IPS DF 6.9 (cell line): ENCODE data around the gene LMF1.
"Not testable (repeated sequence)": the region's sequence is repeated elsewhere in the genome, so short reads cannot be mapped to it uniquely, and the experiment has no call there.

Source experiments
- DNase-seq: peaks from one replicate; pipeline ENCODE4 v3.0.0-alpha.2; 2013; ENCODE audit warnings: low read depth, low spot score
- H3K27ac ChIP-seq: one replicate; pipeline ENCODE4 v1.5.1; 2013; ENCODE audit warnings: low read length, control low read depth
- H3K27me3 ChIP-seq: 2 replicates; pipeline ENCODE4 v1.6.1; 2013; ENCODE audit warnings: mild to moderate bottlenecking, low read length; ENCODE audit not compliant: control insufficient read depth, insufficient read depth
- H3K36me3 ChIP-seq: 2 replicates; pipeline ENCODE4 v1.6.1; 2013; ENCODE audit warnings: low read length; ENCODE audit not compliant: control insufficient read depth, insufficient read depth
- H3K4me1 ChIP-seq: 2 replicates; pipeline ENCODE4 v1.6.1; 2013; ENCODE audit warnings: low read length; ENCODE audit not compliant: control insufficient read depth, insufficient read depth
- H3K4me3 ChIP-seq: 2 replicates; pipeline ENCODE4 v1.5.1; 2013; ENCODE audit warnings: mild to moderate bottlenecking, low read length
- H3K9me3 ChIP-seq: 2 replicates; pipeline ENCODE4 v1.6.1; 2013; ENCODE audit warnings: low read length, inconsistent platforms; ENCODE audit not compliant: control insufficient read depth, insufficient read depth
- WGBS: extraction: QIAGEN DNeasy Blood & Tissue Kit; methylation state at CpG from one replicate; pipeline ENCODE4 v1.1.7; 2013; ENCODE audit warnings: mixed read lengths, missing lambda C conversion rate; ENCODE audit not compliant: insufficient read length, insufficient coverage; 5-methylcytosine and 5-hydroxymethylcytosine counted together

LMF1 gene

DNA sequence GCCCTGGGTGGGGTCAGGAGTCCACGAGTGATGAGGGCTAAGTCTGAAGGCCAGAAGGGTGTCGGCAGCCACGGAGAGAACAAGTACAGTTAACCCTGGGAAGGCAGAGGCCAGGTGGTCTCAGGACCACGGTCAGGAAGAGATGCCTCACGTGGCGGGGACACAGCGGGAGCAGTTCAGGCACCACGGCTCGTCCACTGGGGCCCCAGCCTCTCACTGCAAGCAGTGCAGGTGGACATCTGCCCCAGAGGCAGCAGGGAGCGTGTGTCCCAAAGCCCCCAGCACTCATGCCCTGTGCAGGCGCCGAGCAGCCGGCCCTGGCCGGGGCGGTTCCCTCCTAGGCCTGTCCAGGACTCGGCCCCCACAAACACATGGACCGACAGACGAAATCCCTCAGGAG is 4.7 kb downstream of the LMF1 start:
- Histone ChIP-seq H3K9me3 (no peaks in the 10 kb centered on the region), H3K4me1 (no peaks in the 10 kb centered on the region), H3K27me3 (no peaks in the 10 kb centered on the region), H3K27ac (no peak overlapping the region), H3K36me3 (no peaks in the 10 kb centered on the region; the same call in 1 of the 2 replicates), H3K4me3 (no peak overlapping the region)
- no CpG with 5 or more reads among the region's 18 CpGs for WGBS
- DNase-seq, result no peak

DNA sequence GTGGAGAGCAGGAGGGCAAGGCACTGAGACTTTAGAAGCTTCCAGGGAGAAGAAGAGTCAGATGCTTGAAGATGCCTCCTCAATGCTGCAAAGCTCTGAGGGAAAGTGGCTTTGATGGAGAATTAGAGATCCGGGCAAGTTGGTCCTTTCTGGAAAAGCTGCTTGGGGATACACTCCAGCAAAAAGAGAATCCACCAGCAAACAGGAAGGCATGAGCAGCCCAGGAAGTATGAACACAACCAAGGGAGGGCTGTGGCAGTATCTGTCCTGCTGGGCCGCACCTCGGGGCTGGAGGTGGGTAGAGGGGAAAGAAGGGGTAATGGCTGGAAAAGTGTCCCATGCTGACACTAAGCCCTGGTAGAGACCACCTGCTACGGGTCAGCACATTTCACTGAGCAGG is 5.3 kb downstream of the LMF1 start:
- Histone ChIP-seq H3K27ac (no peak overlapping the region), H3K4me3 (no peak overlapping the region), H3K9me3 (no peaks in the 10 kb centered on the region), H3K27me3 (no peaks in the 10 kb centered on the region), H3K36me3 (no peaks in the 10 kb centered on the region; the same call in 1 of the 2 replicates), H3K4me1 (no peaks in the 10 kb centered on the region)
- no peak for DNase-seq
- WGBS, result no CpG with 5 or more reads among the region's 4 CpGs

DNA sequence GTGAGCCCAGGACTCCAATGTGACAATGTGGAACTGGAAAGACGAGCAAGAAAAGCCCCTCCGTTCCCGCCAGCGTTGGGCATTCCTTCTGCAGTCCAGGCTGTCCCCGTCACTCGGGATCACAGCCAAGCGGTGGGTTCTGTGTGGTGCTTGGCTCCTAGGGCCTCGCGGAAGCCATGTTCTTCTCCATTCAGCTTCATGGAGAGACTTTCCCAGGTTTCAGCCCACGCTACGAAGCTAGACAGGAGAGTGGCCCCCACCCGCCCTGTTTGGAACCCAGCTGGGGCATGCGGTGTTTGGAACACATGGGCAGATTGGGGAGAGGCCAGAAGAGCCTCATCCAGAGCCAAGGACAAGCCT is 5.8 kb downstream of the LMF1 start:
- H3K27ac ChIP-seq, result no peak overlapping the region
- no peaks in the 10 kb centered on the region; the same call in 1 of the 2 replicates for H3K36me3 ChIP-seq
- no peaks in the 10 kb centered on the region for H3K27me3 ChIP-seq
- no peaks in the 10 kb centered on the region for H3K9me3 ChIP-seq
- no CpG with 5 or more reads among the region's 13 CpGs for WGBS
- no peak for DNase-seq
- H3K4me1 ChIP-seq, result no peaks in the 10 kb centered on the region
- H3K4me3 ChIP-seq, result no peak overlapping the region

DNA sequence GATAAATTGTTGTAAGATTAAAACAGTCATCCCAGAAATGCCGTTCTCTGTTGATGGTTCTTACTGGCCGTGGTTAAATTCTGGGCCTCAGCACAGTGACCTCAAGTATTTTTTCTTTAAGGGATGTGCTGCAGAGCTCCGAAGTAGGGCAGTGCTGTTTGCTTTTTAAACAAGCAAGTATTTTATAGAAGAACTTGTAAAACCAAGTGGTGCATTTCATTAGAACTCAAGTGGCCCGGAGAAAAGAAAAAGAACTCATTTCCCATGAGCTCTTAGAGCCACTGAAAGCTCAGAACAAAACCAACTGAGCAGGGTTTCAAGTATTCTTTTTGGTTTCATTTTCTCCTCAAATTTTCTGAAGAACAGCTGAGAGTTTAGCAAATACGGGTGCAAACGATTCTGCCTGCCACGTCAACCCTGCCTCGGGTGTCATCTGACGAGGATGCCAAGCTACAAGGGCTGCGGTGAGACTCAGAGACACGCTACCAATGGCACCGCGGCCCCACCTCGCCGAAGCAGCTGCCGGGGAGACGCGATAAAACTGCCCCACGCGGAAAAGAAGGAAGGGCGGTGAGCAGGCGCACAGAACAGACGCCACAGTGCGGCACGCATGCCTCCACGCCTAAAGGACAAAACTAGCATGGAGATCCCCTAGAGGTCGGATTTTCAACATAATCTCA is 6.3 kb downstream of the LMF1 start:
- no CpG with 5 or more reads among the region's 27 CpGs for WGBS
- no peak overlapping the region for H3K27ac ChIP-seq
- no peaks in the 10 kb centered on the region; the same call in 1 of the 2 replicates for H3K36me3 ChIP-seq
- H3K4me3 ChIP-seq, result no peak overlapping the region
- no peak for DNase-seq
- H3K4me1 ChIP-seq, result no peaks in the 10 kb centered on the region
- H3K27me3 ChIP-seq, result no peaks in the 10 kb centered on the region
- no peaks in the 10 kb centered on the region for H3K9me3 ChIP-seq

DNA sequence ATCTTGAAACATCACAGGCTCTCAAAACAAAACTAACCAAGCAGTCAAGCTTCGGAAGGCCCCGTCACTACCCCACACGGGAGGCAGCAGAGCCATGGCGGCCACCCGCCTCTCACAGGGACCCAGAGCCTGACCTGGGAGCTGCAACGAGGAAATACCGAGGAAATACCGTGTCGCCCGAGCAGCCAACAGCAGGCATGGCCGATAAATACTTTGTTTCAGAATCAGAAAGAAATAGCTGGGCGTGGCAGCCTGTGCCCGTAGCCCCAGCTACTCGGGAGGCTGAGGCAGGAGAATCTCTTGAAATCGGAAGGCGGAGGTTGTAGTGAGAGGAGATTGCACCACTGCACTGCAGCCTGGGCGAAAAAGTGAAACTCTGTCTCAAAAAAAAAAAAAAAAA is 6.9 kb downstream of the LMF1 start:
- WGBS, result no CpG with 5 or more reads among the region's 17 CpGs
- Histone ChIP-seq H3K4me1 (no peaks in the 10 kb centered on the region), H3K27ac (no peak overlapping the region), H3K9me3 (no peaks in the 10 kb centered on the region), H3K27me3 (no peaks in the 10 kb centered on the region), H3K4me3 (no peak overlapping the region), H3K36me3 (no peaks in the 10 kb centered on the region; the same call in 1 of the 2 replicates)
- no peak for DNase-seq

DNA sequence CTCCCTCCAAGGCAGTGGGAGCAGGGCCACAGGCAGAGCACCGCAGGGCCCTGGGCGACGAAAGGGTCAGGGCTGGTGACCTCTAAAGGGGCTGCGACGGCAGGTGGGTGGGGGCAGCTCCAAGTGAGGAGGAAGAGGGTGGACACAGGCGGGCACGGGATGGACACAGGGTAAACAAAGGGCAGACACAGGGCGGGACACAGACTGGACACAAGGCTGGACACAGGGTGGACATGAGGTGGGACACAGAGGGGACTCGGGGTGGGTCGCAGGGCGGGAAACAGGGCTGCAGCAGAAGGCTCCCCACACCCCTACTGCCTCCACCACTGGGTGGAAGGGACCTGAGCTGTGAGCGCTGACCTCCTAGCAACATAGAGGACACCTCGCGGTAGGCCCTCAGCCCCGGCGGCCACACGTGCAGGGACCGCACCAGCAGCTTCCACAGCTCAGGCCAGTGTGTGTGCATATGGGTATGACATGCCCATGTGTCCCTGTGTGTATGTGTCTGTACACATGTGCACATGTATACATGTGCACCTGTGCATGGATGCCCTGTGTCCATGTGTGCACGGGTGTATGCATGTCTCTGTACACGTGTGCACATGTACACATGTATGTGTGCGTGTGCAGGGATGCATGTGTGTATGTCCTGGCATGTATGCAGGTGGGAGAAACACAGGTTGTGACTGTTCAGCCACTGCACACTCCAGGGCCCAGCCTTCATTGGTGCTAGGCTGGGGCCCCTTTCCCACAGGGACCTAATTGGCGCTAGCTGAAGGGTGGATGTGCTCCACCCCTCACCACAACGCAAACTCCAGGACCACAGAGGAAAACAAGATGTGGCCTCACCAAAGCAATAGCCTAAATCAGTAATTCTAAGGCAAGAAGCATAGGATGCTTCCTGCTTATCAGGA is 7.6 kb downstream of the LMF1 start:
- no peak for DNase-seq
- no peaks in the 10 kb centered on the region; the same call in 1 of the 2 replicates for H3K36me3 ChIP-seq
- no peaks in the 10 kb centered on the region for H3K4me1 ChIP-seq
- no peaks in the 10 kb centered on the region for H3K27me3 ChIP-seq
- no peak overlapping the region for H3K4me3 ChIP-seq
- no peak overlapping the region for H3K27ac ChIP-seq
- no CpG with 5 or more reads among the region's 23 CpGs for WGBS
- no peaks in the 10 kb centered on the region for H3K9me3 ChIP-seq

DNA sequence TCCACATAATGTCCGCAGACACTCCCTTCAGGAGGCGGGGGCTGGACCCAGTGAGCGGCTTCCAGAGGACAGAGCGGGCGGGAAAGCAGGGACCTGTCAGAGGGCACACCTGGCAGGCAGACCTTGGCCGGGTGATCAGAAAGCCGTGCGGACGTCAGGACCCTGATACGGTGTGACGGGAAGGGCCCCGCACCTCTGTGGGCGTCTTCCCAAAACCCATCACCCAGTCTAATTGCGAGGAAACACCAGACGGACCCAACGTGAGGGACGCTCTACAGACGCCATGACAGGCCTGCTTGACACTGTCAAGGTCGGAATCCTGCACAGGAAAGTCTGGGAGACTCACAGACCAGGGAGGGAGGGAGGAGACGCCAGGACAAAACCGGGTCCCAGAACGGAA is 8.4 kb downstream of the LMF1 start:
- no CpG with 5 or more reads among the region's 22 CpGs for WGBS

DNA sequence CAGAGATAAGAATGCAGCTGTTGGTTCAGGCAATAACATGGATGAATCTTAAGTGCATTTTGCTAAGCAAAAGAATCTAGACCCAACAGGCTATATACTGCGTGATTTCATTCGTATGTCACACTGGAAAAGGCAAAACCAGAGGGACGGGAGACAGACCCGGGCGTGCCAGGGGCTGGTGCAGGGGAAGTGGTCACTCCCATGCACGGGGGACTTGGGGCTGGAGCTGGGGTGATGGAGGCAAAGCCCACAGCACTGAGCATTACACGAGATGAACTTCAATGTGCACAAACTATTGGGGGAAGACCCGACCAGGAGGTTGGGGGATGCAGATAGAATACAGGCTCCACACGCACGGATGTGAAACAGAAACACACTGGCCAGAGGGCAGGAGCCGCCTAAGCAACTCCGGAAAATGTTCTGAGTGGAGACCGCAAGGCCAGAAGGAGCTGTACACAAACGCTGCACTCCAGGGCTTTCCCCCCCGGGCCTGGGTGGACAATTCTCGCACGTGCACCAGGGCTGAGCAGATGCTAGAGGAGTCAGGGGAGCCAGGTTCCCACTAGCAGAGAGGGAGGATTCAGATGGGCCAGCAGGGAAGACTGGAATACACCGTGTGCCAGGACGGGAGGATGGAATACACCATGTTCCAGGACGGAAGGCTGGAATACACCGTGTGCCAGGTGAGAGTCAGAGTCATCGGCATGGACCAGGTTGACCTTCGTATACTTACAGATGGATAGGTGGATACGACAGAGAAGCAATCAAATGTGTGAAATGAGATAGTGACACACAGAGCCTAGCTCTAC is 11.3 kb downstream of the LMF1 start:
- Histone ChIP-seq H3K27ac (no peak overlapping the region), H3K4me1 (no peaks in the 10 kb centered on the region), H3K27me3 (no peaks in the 10 kb centered on the region), H3K36me3 (no peaks in the 10 kb centered on the region), H3K9me3 (no peaks in the 10 kb centered on the region), H3K4me3 (no peak overlapping the region)
- DNase-seq, result no peak
- WGBS, result no CpG with 5 or more reads among the region's 24 CpGs

More for the DNA sequence above, 8.4 kb downstream of the LMF1 start:
- no peak overlapping the region for H3K27ac ChIP-seq
- no peaks in the 10 kb centered on the region for H3K9me3 ChIP-seq
- H3K27me3 ChIP-seq, result no peaks in the 10 kb centered on the region
- no peak overlapping the region for H3K4me3 ChIP-seq
- DNase-seq, result no peak
- H3K36me3 ChIP-seq, result no peaks in the 10 kb centered on the region
- no peaks in the 10 kb centered on the region for H3K4me1 ChIP-seq

DNA sequence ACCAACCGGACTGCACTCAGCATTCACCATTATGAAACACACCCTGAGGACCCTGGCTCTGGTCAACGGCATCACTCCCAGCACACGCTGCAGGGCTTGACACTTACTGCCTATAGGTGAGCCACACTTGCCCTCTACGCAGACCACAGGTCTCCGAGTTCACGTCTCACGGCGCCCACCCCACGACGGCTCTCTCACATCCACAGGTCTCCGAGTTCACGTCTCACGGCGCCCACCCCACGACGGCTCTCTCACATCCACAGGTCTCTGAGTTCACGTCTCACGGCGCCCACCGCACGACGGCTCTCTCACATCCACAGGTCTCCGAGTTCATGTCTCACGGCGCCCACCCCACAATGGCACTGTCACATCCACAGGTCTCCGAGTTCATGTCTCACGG is 15.0 kb downstream of the LMF1 start:
- no CpG with 5 or more reads among the region's 27 CpGs for WGBS
- not testable (repeated sequence) for H3K4me1 ChIP-seq, H3K27ac ChIP-seq, H3K36me3 ChIP-seq, H3K4me3 ChIP-seq, H3K9me3 ChIP-seq, DNase-seq, H3K27me3 ChIP-seq

DNA sequence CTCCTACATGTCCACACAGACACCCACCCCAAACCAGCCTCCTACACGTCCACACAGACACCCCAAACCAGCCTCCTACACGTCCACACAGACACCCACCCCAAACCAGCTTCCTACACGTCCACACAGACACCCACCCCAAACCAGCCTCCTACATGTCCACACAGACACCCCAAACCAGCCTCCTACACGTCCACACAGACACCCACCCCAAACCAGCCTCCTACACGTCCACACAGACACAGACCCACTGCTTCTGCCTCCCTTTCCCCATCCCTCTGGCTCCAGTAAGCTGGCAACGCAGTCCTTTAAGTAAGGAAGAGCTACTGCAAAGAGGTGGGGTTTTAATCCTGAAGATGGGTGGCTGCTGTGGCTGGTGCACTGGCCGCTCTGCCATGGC is 17.0 kb downstream of the LMF1 start:
- H3K27me3 ChIP-seq, H3K9me3 ChIP-seq, H3K36me3 ChIP-seq, H3K4me1 ChIP-seq, DNase-seq, H3K27ac ChIP-seq, H3K4me3 ChIP-seq: not testable (repeated sequence)
- WGBS, result no CpG with 5 or more reads among the region's 7 CpGs
